Measurements from ENCODE around the gene ZP3. TPM values are rescaled to one million over a fixed set of nuclear protein-coding genes. Genes with fewer than 3 reads are reported as not detected.

The ZP3 gene
- total and polyA plus RNA-seq, 4 donors: 0.25 to 0.47 (median 0.44) TPM

DNA sequence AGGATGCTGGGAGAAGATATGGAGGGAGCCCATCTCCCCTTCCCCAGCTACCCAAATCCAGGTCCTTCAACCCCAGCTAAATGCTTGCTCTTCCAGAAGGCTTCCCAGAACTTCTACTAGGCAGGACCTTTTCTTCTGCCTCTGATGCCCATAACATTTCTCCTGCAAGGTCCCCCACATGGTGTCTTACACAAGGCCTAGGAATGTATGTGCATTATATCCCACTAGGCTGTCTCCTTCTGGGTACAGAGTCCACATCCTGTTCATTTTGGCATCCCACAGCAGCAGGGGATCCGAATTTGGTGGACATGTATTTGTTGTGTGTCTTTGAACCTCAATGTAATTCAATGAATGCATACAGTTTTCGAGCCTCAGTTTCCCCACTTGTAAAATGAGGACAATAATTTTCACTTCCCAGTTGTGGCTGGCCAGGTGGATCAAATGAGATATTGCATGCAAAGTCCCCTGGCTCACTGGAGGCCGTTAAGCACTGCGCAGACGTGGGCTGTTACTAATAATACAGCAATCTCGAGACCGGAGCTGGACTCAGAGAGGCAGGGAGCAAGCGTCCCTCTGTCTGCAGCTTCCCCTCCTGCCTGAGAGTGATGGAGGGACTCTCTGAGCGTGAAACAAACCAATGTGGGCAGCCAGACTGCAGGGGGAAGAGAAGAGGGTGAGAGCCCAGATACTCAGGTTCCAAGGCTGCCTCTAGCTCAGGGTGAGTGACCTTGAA lies 47.4 kb upstream of the ZP3 start:
- Histone ChIP-seq H3K4me3 (ENCODE audit: low read depth in 1 of 3, low read length in 3 of 3) (no peak overlapping the region), H3K36me3 (ENCODE audit: control insufficient read depth in 4 of 4, insufficient read depth in 3 of 4, low read depth in 1 of 4, low read length in 3 of 4) (no peaks in the 10 kb centered on the region), H3K4me1 (ENCODE audit: control insufficient read depth in 4 of 4, insufficient read depth in 4 of 4, low read length in 3 of 4) (peaks cover 0 to 6% (median 3%) of the 10 kb centered on the region in 4 donors), H3K27ac (ENCODE audit: low read depth in 1 of 2, low read length in 2 of 2) (no peak overlapping the region), H3K27me3 (ENCODE audit: control insufficient read depth in 4 of 4, insufficient read depth in 4 of 4, low read length in 3 of 4) (no peaks in the 10 kb centered on the region), H3K9ac (ENCODE audit: low read depth in 1 of 2, low read length in 2 of 2) (no peak overlapping the region), H3K9me3 (ENCODE audit: control insufficient read depth in 4 of 4, low read length in 3 of 4) (no peaks in the 10 kb centered on the region)
- DNase-seq (ENCODE audit: low spot score): no peak
- WGBS: 78% methylated on average over 9 of the region's 9 CpGs
- TF ChIP-seq HNF4A (conservative IDR thresholded peaks at IDR 0.05) (no peak), MAX (IDR thresholded peaks at IDR 0.05) (no peak), TAF1 (conservative IDR thresholded peaks at IDR 0.05) (no peak), RAD21 (IDR thresholded peaks at IDR 0.05) (no peak), FOXA1 (IDR thresholded peaks at IDR 0.05) (no peak), FOXA2 (IDR thresholded peaks at IDR 0.05) (no peak), EGR1 (IDR thresholded peaks at IDR 0.05; ENCODE audit: low read depth in 2 of 2) (no peak), GABPA (IDR thresholded peaks at IDR 0.05 in 1 of 2, conservative IDR thresholded peaks at IDR 0.05 in 1 of 2) (no peak)

DNA sequence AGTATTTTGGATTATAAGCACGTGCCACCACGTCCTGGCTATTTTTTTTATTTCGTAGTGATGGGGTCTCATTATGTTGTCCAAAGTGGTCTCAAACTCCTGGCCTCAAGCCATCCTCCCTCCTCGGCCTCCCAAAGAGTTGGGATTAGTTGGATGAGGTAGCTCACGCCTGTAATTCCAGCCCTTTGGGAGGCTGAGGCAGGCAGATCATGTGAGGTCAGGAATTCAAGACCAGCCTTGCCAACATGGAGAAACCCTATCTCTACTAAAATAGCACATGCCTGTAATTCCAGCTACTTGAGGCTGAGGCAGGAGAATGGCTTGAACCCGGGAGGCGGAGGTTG lies 44.2 kb upstream of the ZP3 start:
- H3K4me1 ChIP-seq (ENCODE audit: control insufficient read depth in 4 of 4, insufficient read depth in 4 of 4, low read length in 3 of 4): peaks cover 0 to 6% (median 3%) of the 10 kb centered on the region in 4 donors
- no peaks in the 10 kb centered on the region for H3K36me3 ChIP-seq (ENCODE audit: control insufficient read depth in 4 of 4, insufficient read depth in 3 of 4, low read depth in 1 of 4, low read length in 3 of 4)
- 85% methylated on average over 7 of the region's 7 CpGs for WGBS
- TF ChIP-seq MAX (IDR thresholded peaks at IDR 0.05) (no peak), FOXA2 (IDR thresholded peaks at IDR 0.05) (no peak), HNF4A (conservative IDR thresholded peaks at IDR 0.05) (no peak), RAD21 (IDR thresholded peaks at IDR 0.05) (no peak), JUND (IDR thresholded peaks at IDR 0.05) (no peak), TAF1 (conservative IDR thresholded peaks at IDR 0.05) (no peak), SP1 (IDR thresholded peaks at IDR 0.05) (no peak), EGR1 (IDR thresholded peaks at IDR 0.05; ENCODE audit: low read depth in 2 of 2) (no peak), GABPA (IDR thresholded peaks at IDR 0.05 in 1 of 2, conservative IDR thresholded peaks at IDR 0.05 in 1 of 2) (no peak), YY1 (IDR thresholded peaks at IDR 0.05) (no peak), NR2F2 (IDR thresholded peaks at IDR 0.05) (no peak)
- TF ChIP-seq, protein P1, sequence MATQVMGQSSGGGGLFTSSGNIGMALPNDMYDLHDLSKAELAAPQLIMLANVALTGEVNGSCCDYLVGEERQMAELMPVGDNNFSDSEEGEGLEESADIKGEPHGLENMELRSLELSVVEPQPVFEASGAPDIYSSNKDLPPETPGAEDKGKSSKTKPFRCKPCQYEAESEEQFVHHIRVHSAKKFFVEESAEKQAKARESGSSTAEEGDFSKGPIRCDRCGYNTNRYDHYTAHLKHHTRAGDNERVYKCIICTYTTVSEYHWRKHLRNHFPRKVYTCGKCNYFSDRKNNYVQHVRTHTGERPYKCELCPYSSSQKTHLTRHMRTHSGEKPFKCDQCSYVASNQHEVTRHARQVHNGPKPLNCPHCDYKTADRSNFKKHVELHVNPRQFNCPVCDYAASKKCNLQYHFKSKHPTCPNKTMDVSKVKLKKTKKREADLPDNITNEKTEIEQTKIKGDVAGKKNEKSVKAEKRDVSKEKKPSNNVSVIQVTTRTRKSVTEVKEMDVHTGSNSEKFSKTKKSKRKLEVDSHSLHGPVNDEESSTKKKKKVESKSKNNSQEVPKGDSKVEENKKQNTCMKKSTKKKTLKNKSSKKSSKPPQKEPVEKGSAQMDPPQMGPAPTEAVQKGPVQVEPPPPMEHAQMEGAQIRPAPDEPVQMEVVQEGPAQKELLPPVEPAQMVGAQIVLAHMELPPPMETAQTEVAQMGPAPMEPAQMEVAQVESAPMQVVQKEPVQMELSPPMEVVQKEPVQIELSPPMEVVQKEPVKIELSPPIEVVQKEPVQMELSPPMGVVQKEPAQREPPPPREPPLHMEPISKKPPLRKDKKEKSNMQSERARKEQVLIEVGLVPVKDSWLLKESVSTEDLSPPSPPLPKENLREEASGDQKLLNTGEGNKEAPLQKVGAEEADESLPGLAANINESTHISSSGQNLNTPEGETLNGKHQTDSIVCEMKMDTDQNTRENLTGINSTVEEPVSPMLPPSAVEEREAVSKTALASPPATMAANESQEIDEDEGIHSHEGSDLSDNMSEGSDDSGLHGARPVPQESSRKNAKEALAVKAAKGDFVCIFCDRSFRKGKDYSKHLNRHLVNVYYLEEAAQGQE (IDR thresholded peaks at IDR 0.05): no peak
- TF ChIP-seq, protein P2, sequence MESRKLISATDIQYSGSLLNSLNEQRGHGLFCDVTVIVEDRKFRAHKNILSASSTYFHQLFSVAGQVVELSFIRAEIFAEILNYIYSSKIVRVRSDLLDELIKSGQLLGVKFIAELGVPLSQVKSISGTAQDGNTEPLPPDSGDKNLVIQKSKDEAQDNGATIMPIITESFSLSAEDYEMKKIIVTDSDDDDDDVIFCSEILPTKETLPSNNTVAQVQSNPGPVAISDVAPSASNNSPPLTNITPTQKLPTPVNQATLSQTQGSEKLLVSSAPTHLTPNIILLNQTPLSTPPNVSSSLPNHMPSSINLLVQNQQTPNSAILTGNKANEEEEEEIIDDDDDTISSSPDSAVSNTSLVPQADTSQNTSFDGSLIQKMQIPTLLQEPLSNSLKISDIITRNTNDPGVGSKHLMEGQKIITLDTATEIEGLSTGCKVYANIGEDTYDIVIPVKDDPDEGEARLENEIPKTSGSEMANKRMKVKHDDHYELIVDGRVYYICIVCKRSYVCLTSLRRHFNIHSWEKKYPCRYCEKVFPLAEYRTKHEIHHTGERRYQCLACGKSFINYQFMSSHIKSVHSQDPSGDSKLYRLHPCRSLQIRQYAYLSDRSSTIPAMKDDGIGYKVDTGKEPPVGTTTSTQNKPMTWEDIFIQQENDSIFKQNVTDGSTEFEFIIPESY (IDR thresholded peaks at IDR 0.05): no peak
- peak overlapping the region in 1 of 3 donors; percentile 7 for H3K4me3 ChIP-seq (ENCODE audit: low read depth in 1 of 3, low read length in 3 of 3)
- H3K27me3 ChIP-seq (ENCODE audit: control insufficient read depth in 4 of 4, insufficient read depth in 4 of 4, low read length in 3 of 4): no peaks in the 10 kb centered on the region
- DNase-seq (ENCODE audit: low spot score): no peak
- H3K9me3 ChIP-seq (ENCODE audit: control insufficient read depth in 4 of 4, low read length in 3 of 4): no peaks in the 10 kb centered on the region
- H3K9ac ChIP-seq (ENCODE audit: low read depth in 1 of 2, low read length in 2 of 2): peak overlapping the region in 1 of 2 donors; percentile 81
- peak overlapping the region; percentile 69 to 92 for H3K27ac ChIP-seq (ENCODE audit: low read depth in 1 of 2, low read length in 2 of 2)
